Prostate gland (tissue), 2 donors: Measurements from ENCODE around the gene PIEZO2.

Source experiments
- CTCF ChIP-seq, 4 experiments: fragments of 200-600 bp in 2 of 4; fragments of 450-650 bp in 2 of 4; sonication (generic) in 2 of 4; IDR thresholded peaks; 1 replicate in 3 of 4; 2 replicates in 1 of 4; pipeline ENCODE4 v1.5.1; 2016 to 2019; ENCODE audit warnings: antibody characterized with exemption in 4 of 4, mild to moderate bottlenecking in 2 of 4, moderate library complexity in 2 of 4
- POLR2A ChIP-seq: fragments of 450-650 bp; IDR thresholded peaks from one replicate; pipeline ENCODE4 v1.6.1; 2016; ENCODE audit warnings: antibody characterized with exemption, mild to moderate bottlenecking
- POLR2AphosphoS5 ChIP-seq: sonication (generic); formaldehyde crosslinking; IDR thresholded peaks from one replicate; pipeline ENCODE4 v1.6.1; 2017; ENCODE audit warnings: antibody characterized with exemption

GRCh38 chr18:10805587-10806118 lies 343.7 kb downstream of the PIEZO2 start:
- no peak for TF ChIP-seq CTCF (IDR thresholded peaks at IDR 0.05)
- TF ChIP-seq POLR2A, result no peak
- no peak for TF ChIP-seq POLR2AphosphoS5
